GOT3 (cell line): Measurements from ENCODE around the gene TM4SF18.
"Not testable (repeated sequence)": the region's sequence is repeated elsewhere in the genome, so short reads cannot be mapped to it uniquely, and the experiment has no call there.

Experiments used
- DNase-seq: peaks from one replicate; lab custom pipeline; 2025; ENCODE audit warnings: mixed read lengths; lab: John Stamatoyannopoulos, UW

The TM4SF18 gene

GRCh38 chr3:149333176-149333859 lies at the start of gene TM4SF18:
Gene TM4SF18, minus strand, starts transcription at chr3:149333636. Its CDS starts 254 bp downstream, at chr3:149333382.
- DNase-seq: no peak

- DNase-seq: no peak
Observed at GRCh38 chr3:149382518-149382917, 49.1 kb upstream of the TM4SF18 start.

GRCh38 chr3:149382101-149382467 lies 48.6 kb upstream of the TM4SF18 start:
- DNase-seq: no peak

GRCh38 chr3:149381173-149382100 lies 48.0 kb upstream of the TM4SF18 start:
- DNase-seq: no peak

GRCh38 chr3:149380220-149380619 lies 46.8 kb upstream of the TM4SF18 start:
- not testable (repeated sequence) for DNase-seq

GRCh38 chr3:149378478-149379309 lies 45.3 kb upstream of the TM4SF18 start:
- no peak for DNase-seq

GRCh38 chr3:149377408-149378364 lies 44.2 kb upstream of the TM4SF18 start, which contains the start of gene TM4SF1:
Gene TM4SF1, minus strand, starts transcription at chr3:149377649. Its CDS starts 102 bp downstream, at chr3:149377547.
- DNase-seq: peak; percentile 79

- no peak for DNase-seq
Observed at GRCh38 chr3:149376718-149377407, 43.4 kb upstream of the TM4SF18 start.

GRCh38 chr3:149375501-149376196 lies 42.2 kb upstream of the TM4SF18 start:
- no peak for DNase-seq

- DNase-seq: no peak
Observed at GRCh38 chr3:149374793-149375500, 41.5 kb upstream of the TM4SF18 start.

- no peak for DNase-seq
Observed at GRCh38 chr3:149374391-149374790, 41.0 kb upstream of the TM4SF18 start.

- no peak for DNase-seq
Observed at GRCh38 chr3:149373235-149374125, 40.0 kb upstream of the TM4SF18 start.

- DNase-seq: no peak
Observed at GRCh38 chr3:149371723-149372114, 38.3 kb upstream of the TM4SF18 start.

GRCh38 chr3:149371001-149371722 lies 37.7 kb upstream of the TM4SF18 start:
- DNase-seq: no peak

- DNase-seq: no peak
Observed at GRCh38 chr3:149369991-149370866, 36.8 kb upstream of the TM4SF18 start.
